Naive thymus-derived CD8-positive, alpha-beta T cell (primary cell): Measurements from ENCODE around the gene CPVL. TPM values are rescaled to one million over a fixed set of nuclear protein-coding genes. Genes with fewer than 3 reads are reported as not detected.
A peak's percentile ranks its signal among the peaks of the same experiment; 100 is the strongest.
"Not testable (repeated sequence)": the region's sequence is repeated elsewhere in the genome, so short reads cannot be mapped to it uniquely, and the experiment has no call there.

Source experiments
- ATAC-seq, 2 donors: fragments of 150-1000 bp; cut with Tn5 transposase in 1 of 2; sonication (Bioruptor Pico), chemical (Tn5 transposase) in 1 of 2; 1 replicate in 1 of 2; 2 replicates in 1 of 2; pipeline ENCODE4 v1.10.0; 2021; ENCODE audit warnings: mild to moderate bottlenecking in 2 of 2, moderate library complexity in 2 of 2
- POLR2A ChIA-PET: fragments of 350-600 bp; sonication (Branson Sonifier 250); formaldehyde crosslinking; loops from one replicate; lab custom pipeline; 2021; ENCODE audit warnings: antibody characterized with exemption; lab: Charles Lee
- DNase-seq, 10 donors: peaks; one replicate each; pipeline versions ENCODE4 v3.0.0 to v3.0.0-alpha.2; 2020 to 2022
- H3K27ac Mint-ChIP-seq, 10 donors: one replicate each; pipeline ENCODE4 v1.8.0; 2020 to 2022; ENCODE audit warnings: mild to moderate bottlenecking in 10 of 10, mixed read lengths in 10 of 10, moderate library complexity in 4 of 10, inconsistent platforms in 1 of 10
- H3K27me3 Mint-ChIP-seq, 5 donors: one replicate each; pipeline ENCODE4 v1.8.0; 2021 to 2022; ENCODE audit warnings: mixed read lengths in 5 of 5
- H3K36me3 Mint-ChIP-seq, 3 donors: one replicate each; pipeline ENCODE4 v1.8.0; 2020 to 2022; ENCODE audit warnings: mixed read lengths in 3 of 3, mild to moderate bottlenecking in 2 of 3, inconsistent platforms in 1 of 3
- H3K4me1 Mint-ChIP-seq, 4 donors: one replicate each; pipeline ENCODE4 v1.8.0; 2021 to 2022; ENCODE audit warnings: mixed read lengths in 4 of 4
- H3K4me3 Mint-ChIP-seq, 10 donors: one replicate each; pipeline ENCODE4 v1.8.0; 2020 to 2022; ENCODE audit warnings: mild to moderate bottlenecking in 10 of 10, mixed read lengths in 10 of 10, moderate library complexity in 6 of 10, inconsistent platforms in 1 of 10
- H3K9me3 Mint-ChIP-seq, 9 donors: one replicate each; pipeline ENCODE4 v1.8.0; 2020 to 2022; ENCODE audit warnings: mixed read lengths in 9 of 9, mild to moderate bottlenecking in 3 of 9, inconsistent platforms in 1 of 9, moderate library complexity in 1 of 9
- polyA plus RNA-seq, 3 donors: library from polyadenylated mRNA; unstranded; fragments of 300-500 nt; fragmentation: Illumina TruSeq; gene quantifications; one replicate each; pipeline ENCODE4 v1.2.3, GENCODE V29; 2021
- total RNA-seq, 8 experiments: library from RNA in 2 of 8; stranded (reverse) in 2 of 8; gene quantifications; one replicate each; pipeline ENCODE4 v1.2.3 and lab custom pipeline; 2021 to 2026

Gene CPVL
- total and polyA plus RNA-seq, 5 experiments from 2014 or later = 0.70 to 1.4 (median 0.98) TPM; not detected in 1

DNA sequence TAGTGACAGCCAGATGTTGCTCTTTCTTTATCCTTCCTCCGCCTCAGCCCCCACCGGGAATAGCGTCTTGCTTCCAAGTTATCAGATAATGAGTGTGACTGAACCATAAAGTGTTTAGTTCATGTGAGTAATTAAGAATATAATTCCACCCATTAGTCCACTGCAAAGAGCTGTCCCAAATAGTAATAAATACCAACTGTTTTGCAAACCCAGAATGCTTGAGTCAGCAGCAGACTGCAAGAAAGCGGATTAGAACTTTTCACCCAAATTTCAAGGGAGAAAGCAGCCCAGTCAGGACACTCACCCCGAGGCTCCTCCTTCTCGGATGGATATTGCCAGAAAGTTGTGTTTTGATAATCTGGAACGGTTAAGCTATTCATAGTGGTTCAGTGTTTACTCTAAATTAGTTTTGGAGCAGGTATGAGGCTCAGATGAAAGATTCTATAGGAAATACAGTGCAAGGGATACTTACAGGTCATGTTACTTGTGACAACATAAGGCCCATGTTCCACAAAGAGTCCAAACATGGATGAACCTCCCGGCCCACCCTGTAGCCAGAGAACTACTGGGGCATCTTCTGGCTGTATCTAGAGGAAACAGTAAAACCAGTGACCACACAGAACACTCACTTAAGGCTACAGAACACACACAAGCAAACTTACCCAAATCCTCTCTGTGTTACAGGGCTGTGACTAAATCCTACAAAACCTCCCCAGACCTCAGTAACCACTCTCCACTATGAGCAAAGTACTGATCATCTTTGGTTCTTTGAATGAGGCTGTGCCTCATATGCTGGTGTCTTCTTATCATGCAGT is 50.5 kb downstream of the CPVL start:
- Mint-ChIP-seq H3K4me3 (no peak overlapping the region), H3K27me3 (peaks cover 0 to 7% (median 4%) of the 10 kb centered on the region in 5 donors)

DNA sequence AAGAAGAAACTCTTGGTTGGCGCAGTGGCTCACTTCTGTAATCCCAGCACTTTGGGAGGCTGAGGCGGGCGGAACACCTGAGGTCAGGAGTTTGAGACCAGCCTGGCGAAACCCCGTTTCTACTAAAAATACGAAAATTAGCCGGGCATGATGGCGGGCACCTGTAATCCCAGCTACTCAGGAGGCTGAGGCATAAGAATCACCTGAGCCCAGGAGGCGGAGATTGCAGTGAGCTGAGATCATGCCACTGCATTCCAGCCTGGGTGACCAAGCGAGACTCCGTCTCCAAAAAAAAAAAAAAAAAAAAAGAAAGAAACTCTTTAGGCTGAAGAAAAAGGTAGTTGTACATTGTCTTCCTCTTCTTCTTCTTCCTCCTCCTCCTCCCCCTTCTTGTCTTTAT is 53.2 kb downstream of the CPVL start:
- H3K4me3 Mint-ChIP-seq, H3K36me3 Mint-ChIP-seq, POLR2A ChIA-PET, H3K9me3 Mint-ChIP-seq, DNase-seq, ATAC-seq: not testable (repeated sequence)
- peak overlapping the region in 1 of 10 donors; percentile 59 for H3K27ac Mint-ChIP-seq
- H3K27me3 Mint-ChIP-seq = peaks cover 0 to 17% (median 4%) of the 10 kb centered on the region in 5 donors
- peaks cover 3 to 22% (median 15%) of the 10 kb centered on the region in 4 donors for H3K4me1 Mint-ChIP-seq

More for the DNA sequence above, 50.5 kb downstream of the CPVL start:
- POLR2A ChIA-PET = no interaction called here
- no peak for DNase-seq
- Mint-ChIP-seq H3K9me3 (no peaks in the 10 kb centered on the region), H3K4me1 (peaks cover 3 to 11% (median 9%) of the 10 kb centered on the region in 4 donors), H3K36me3 (no peaks in the 10 kb centered on the region), H3K27ac (no peak overlapping the region)
- ATAC-seq = no peak

DNA sequence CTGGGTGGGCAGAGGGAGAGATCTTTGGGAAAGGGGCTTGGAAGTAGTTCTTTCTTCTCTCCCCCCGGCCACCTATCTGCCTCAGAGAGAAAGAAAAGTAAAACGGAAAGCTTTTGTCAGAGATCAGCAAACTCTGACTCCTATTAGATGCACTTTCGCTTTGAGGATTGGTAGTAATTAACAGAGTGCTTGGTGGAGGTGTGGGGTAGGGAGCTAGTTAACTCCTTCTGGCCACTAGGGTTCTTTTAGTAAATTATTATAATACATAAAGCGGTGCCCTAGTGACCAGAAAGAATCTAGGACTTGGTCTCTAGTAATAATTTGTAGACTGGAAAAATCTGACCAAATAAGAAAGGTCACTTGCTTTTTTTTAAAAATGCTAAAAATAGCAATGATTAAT is 54.6 kb downstream of the CPVL start:
- POLR2A ChIA-PET = no interaction called here
- no peak for ATAC-seq

DNA sequence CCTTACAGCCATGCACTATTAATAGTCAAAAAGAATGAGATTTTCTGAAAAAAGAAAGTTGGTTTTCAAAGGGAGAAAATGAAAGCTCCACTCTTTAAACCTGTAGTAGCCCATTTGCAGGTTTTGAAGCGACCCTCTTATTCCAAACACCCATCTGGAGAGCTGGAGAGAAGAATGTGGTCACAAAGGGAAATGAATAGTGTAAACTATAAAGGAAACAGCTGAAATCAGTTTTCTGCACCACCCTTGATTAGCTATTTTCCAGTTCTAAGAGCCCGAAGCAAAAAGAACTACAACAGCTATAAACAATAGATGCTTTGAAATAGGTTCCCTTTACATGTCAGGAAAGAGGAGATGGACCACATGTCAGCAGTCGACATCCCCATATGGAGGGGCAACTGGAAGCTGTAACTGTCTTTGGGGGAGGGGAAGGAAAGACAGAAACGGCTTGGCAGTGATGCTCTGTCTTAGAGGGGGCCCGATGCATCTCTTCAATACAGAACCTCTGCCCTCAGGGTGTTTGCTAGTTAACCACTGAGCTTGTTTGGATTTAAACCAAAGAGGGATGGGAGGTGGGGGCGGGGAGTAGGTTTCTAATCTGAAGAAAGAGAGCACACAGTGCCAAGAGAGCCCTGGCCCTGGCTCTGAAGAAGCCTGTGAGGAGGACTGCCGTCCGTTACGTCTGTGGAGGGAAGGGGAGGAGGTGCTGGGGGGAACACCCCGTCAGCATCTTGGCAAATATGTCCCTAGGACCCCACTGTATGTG is 55.3 kb downstream of the CPVL start:
- H3K4me1 Mint-ChIP-seq = peaks cover 3 to 23% (median 15%) of the 10 kb centered on the region in 4 donors
- H3K27me3 Mint-ChIP-seq = peaks cover 0 to 17% (median 4%) of the 10 kb centered on the region in 5 donors
- no peaks in the 10 kb centered on the region for H3K9me3 Mint-ChIP-seq
- no peak for DNase-seq
- H3K36me3 Mint-ChIP-seq = no peaks in the 10 kb centered on the region
- H3K4me3 Mint-ChIP-seq = peak overlapping the region in 8 of 10 donors; percentile 12 to 78 (median 44)
- no peak for ATAC-seq
- POLR2A ChIA-PET = no interaction called here
- H3K27ac Mint-ChIP-seq = peak overlapping the region in 3 of 10 donors; percentile 23 to 91 (median 42)

More for the DNA sequence above, 54.6 kb downstream of the CPVL start:
- peak overlapping the region in 7 of 10 donors; percentile 12 to 78 (median 55) for H3K4me3 Mint-ChIP-seq
- peaks cover 0 to 17% (median 4%) of the 10 kb centered on the region in 5 donors for H3K27me3 Mint-ChIP-seq
- no peaks in the 10 kb centered on the region for H3K9me3 Mint-ChIP-seq
- no peaks in the 10 kb centered on the region for H3K36me3 Mint-ChIP-seq
- H3K27ac Mint-ChIP-seq = peak overlapping the region in 3 of 10 donors; percentile 23 to 91 (median 42)
- peaks cover 3 to 23% (median 15%) of the 10 kb centered on the region in 4 donors for H3K4me1 Mint-ChIP-seq
- peak in 1 of 10 donors; percentile 2 for DNase-seq

DNA sequence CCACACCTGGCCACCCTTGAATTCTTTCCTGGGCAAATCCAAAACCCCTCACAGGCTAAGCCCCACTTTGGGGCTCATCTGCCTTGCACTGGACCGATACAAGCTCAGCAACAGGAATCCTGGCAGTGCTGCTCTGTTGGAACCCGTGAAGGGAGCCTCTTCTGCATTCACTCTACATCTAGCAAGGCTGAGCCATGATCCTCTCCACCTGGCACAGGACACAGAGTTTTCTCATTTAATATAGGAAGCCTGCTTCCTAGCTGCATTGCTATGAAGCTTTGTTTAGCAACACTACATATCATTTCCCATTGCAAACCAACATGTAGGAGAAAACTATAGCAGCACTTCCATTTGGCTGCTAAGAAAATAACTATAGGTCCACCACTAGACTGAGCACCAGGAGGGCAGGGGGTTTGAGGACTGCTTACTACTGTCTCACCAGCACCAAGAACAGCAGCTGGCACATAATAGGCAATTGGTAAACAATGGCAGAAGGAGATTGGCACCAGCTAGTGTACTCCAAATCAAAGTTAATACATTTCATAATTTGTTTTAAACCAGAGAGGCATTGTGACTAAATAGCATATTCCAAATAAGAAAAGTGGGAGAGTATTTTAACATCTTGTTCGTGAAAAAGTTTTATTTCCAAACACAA is 56.1 kb downstream of the CPVL start:
- Mint-ChIP-seq H3K27ac (peak overlapping the region in 1 of 10 donors; percentile 42), H3K36me3 (no peaks in the 10 kb centered on the region), H3K4me3 (peak overlapping the region in 3 of 10 donors; percentile 9 to 29 (median 28)), H3K4me1 (peaks cover 3 to 23% (median 15%) of the 10 kb centered on the region in 4 donors), H3K9me3 (no peaks in the 10 kb centered on the region), H3K27me3 (peaks cover 0 to 17% (median 4%) of the 10 kb centered on the region in 5 donors)
- ATAC-seq (no peak), DNase-seq (no peak)
- POLR2A ChIA-PET = interaction anchor here (0.7 kb wide), 1 partner anchor 23 kb away, joined by 3 read pairs; no protein-coding TSS in a partner anchor

DNA sequence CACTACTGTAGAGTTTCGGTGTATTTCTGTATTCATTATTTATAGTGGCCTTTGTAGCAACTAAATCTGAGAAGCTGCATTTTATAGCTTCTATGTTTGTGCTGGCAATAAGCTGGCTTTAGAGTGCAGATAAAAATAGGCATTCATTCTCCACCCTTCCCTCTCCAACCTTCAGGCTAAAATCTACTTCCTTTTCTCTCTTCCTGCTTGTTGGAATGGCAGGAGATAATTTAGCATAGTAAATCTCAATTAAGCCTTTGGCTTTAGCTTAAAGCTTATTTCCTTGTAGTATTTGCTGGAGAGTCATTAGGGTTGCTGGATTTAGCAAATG is 58.5 kb downstream of the CPVL start:
- POLR2A ChIA-PET = no interaction called here
- no peak for ATAC-seq
- Mint-ChIP-seq H3K4me1 (peaks cover 3 to 23% (median 15%) of the 10 kb centered on the region in 4 donors), H3K27me3 (peaks cover 0 to 17% (median 4%) of the 10 kb centered on the region in 5 donors), H3K36me3 (no peaks in the 10 kb centered on the region), H3K27ac (no peak overlapping the region), H3K4me3 (no peak overlapping the region), H3K9me3 (no peaks in the 10 kb centered on the region)
- DNase-seq = no peak

DNA sequence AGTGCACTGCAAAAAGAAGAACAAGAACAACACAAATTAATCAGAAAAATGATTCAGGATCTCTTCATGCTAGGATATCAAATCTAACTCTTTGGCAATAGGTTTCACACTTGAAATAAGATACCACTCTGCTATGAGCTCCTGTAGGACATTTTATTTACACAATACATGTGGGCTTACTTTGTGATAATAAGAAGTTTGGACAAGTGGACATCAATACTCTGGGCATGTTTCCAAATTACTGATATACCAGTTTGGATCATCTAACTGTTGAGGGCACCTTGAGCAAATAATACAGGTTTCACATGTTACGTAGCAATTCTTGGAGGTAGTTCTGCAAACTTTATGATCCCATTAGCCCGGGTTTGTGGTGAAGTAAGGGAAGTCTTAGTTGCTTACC is 59.8 kb downstream of the CPVL start:
- Mint-ChIP-seq H3K27ac (no peak overlapping the region), H3K27me3 (peaks cover 0 to 17% (median 4%) of the 10 kb centered on the region in 5 donors), H3K36me3 (no peaks in the 10 kb centered on the region), H3K4me3 (no peak overlapping the region), H3K4me1 (peaks cover 3 to 20% (median 13%) of the 10 kb centered on the region in 4 donors), H3K9me3 (no peaks in the 10 kb centered on the region)
- no peak for ATAC-seq
- POLR2A ChIA-PET = no interaction called here
- no peak for DNase-seq

DNA sequence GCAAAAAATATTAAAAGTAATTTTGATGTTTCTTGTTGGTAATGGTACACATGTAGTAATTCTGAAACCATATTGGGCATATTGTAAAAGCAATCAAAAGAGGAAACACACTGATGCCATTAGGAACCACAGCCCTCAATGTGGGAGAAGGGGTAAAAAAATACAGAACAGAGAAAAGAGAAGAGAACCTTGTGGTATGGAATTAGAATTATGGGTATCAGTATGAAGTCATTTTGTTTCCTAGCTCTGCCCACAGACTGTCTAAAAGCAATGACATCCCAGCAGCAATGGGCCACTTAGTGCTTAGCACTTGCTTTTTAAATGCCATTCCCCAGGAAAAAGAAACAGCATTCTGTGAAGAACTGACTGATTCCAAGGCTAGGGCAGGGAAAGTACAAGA is 61.5 kb downstream of the CPVL start:
- Mint-ChIP-seq H3K4me3 (no peak overlapping the region), H3K36me3 (no peaks in the 10 kb centered on the region), H3K4me1 (peaks cover 0 to 4% (median 0%) of the 10 kb centered on the region in 4 donors), H3K27ac (no peak overlapping the region), H3K27me3 (peaks cover 0 to 5% (median under 1%) of the 10 kb centered on the region in 5 donors), H3K9me3 (no peaks in the 10 kb centered on the region)
- ATAC-seq (no peak), DNase-seq (no peak)
- POLR2A ChIA-PET = no interaction called here

DNA sequence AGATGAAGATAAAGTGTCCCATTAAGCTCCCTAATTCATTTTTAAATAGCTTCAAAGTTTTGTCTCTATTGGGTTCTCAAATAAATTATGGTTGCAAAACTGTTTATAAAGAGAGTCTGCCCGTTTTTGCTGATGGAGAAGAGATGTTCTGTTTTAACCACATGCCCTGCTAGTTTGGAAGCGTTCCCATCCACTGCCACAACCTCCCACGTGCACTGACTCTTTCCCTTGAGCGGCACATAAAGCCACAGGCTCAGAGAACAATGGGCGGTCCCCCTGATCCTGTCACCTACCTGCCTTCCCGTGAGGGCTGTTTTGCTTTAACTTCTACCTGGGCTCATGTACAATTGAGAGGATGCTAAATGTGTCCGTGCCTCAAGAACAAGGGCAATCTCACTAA is 65.5 kb downstream of the CPVL start:
- DNase-seq (no peak), ATAC-seq (no peak)
- H3K9me3 Mint-ChIP-seq = no peaks in the 10 kb centered on the region
- H3K4me1 Mint-ChIP-seq = no peaks in the 10 kb centered on the region
- no peak overlapping the region for H3K27ac Mint-ChIP-seq
- no peak overlapping the region for H3K4me3 Mint-ChIP-seq
- H3K27me3 Mint-ChIP-seq = peaks cover 0 to 8% (median 3%) of the 10 kb centered on the region in 5 donors
- POLR2A ChIA-PET = no interaction called here
- no peaks in the 10 kb centered on the region for H3K36me3 Mint-ChIP-seq

DNA sequence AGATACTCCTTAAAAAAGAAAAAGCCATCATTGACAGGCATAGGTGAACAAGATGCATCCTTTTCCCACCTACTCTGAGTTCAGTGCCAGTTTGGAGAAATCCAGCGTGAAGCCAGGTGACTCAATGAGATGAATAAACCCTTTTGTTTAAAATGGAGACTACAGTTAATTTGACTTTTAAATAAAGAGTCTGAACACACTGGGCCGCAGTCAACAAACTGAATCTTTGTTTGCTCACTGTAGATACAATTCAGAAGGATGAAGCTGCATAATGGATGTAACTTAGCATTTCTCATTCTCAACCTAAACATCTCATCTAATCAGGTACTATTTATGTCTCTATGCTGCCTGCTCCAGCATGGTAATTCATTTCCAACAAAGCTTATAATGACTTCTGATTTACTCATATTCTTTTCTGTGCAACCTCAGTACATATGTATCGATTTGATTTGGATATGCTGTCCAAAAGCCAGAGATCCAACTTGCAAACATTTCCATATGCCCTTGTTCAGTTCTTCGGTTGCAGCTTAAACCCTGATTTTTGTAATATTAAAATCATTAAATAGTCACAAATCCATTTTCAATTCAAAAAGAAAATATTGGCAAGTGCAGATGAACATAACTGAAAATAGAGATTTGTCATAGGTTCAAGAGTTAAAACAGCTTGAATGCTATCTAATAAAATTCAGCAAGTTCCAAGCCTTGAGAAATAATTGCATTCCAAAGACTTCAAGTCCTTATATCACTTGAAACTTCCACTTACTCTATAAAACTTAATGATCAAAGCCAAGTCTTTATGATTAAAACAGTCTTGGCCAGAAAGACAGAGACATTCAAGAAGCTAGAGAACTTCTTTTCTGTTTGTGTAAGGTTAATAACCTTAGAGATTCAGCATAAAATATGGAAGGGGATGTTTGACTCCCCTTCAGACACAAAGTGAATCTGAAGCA is 67.8 kb downstream of the CPVL start:
- Mint-ChIP-seq H3K4me1 (no peaks in the 10 kb centered on the region), H3K27me3 (peaks cover 0 to 6% (median 3%) of the 10 kb centered on the region in 5 donors), H3K4me3 (no peak overlapping the region), H3K27ac (no peak overlapping the region), H3K36me3 (no peaks in the 10 kb centered on the region), H3K9me3 (no peaks in the 10 kb centered on the region)
- DNase-seq (no peak), ATAC-seq (no peak)
- POLR2A ChIA-PET = no interaction called here

DNA sequence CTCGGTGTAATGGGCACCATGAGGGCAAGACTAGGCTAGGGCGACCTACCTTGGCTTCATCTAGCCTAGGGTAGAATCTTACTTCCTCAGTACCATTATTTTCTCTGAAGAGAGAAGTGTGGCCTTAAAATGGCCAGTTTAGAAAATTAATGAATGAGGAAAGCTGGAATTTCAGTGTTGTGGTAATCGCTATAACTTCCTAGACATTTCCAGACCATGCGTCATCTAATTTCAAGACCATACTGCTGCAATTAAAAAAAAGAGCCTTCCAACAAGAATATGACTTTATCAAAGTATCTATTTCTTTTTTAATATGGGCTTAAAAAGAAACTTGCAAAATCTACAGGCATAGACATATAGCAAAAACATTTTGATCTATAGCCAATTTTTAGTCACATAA is 68.5 kb downstream of the CPVL start:
- Mint-ChIP-seq H3K27ac (no peak overlapping the region), H3K27me3 (peaks cover 0 to 7% (median 3%) of the 10 kb centered on the region in 5 donors), H3K36me3 (no peaks in the 10 kb centered on the region), H3K9me3 (no peaks in the 10 kb centered on the region), H3K4me1 (no peaks in the 10 kb centered on the region), H3K4me3 (no peak overlapping the region)
- DNase-seq (no peak), ATAC-seq (no peak)
- POLR2A ChIA-PET = no interaction called here

DNA sequence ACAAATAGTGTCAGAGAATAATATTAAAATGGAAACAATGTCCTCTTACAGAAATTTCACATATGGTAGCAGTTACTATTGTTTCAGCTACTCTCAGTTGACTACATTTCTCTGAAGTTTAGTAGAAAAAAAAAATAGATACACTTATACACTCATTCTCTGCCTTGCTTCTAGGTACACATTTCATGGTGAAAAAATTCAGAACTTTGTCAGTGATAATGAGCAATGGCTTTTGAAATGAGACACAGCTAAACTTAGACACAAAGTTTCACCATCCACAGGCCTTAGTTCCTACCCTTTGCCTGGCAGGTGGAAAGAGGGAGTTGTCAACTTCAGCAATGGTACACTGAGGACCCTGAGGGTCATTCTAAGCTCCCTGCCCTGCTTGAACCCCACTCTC is 69.2 kb downstream of the CPVL start:
- Mint-ChIP-seq H3K36me3 (no peaks in the 10 kb centered on the region), H3K4me1 (no peaks in the 10 kb centered on the region), H3K4me3 (no peak overlapping the region), H3K27me3 (peaks cover 0 to 7% (median 3%) of the 10 kb centered on the region in 5 donors), H3K9me3 (no peaks in the 10 kb centered on the region), H3K27ac (no peak overlapping the region)
- DNase-seq = no peak
- ATAC-seq = no peak
- POLR2A ChIA-PET = no interaction called here
